Parathyroid adenoma (tissue), 2 donors: ENCODE measurements around the gene BCKDHB.

Source experiments
- H2AFZ ChIP-seq: fragments of 300-600 bp; sonication (generic); one replicate; pipeline ENCODE4 v1.7.0; 2017; ENCODE audit warnings: antibody characterized with exemption, mild to moderate bottlenecking
- H3K27ac ChIP-seq: fragments of 300-600 bp; sonication (generic); one replicate; pipeline ENCODE4 v1.7.0; 2017
- H3K27me3 ChIP-seq: fragments of 300-600 bp; sonication (generic); one replicate; pipeline ENCODE4 v1.7.0; 2017; ENCODE audit warnings: low read length; ENCODE audit not compliant: control insufficient read depth, insufficient read depth
- H3K36me3 ChIP-seq: fragments of 300-600 bp; sonication (generic); one replicate; pipeline ENCODE4 v1.7.0; 2017; ENCODE audit warnings: low read length; ENCODE audit not compliant: control insufficient read depth, insufficient read depth
- H3K4me1 ChIP-seq: fragments of 300-600 bp; sonication (generic); one replicate; pipeline ENCODE4 v1.7.0; 2017; ENCODE audit warnings: control low read depth
- H3K4me2 ChIP-seq: fragments of 300-600 bp; sonication (generic); one replicate; pipeline ENCODE4 v1.7.0; 2017; ENCODE audit warnings: low read length
- H3K4me3 ChIP-seq: fragments of 300-600 bp; sonication (generic); one replicate; pipeline ENCODE4 v1.7.0; 2017; ENCODE audit warnings: low read depth, low read length
- H3K79me2 ChIP-seq: fragments of 300-600 bp; sonication (generic); one replicate; pipeline ENCODE4 v1.7.0; 2017; ENCODE audit warnings: control low read depth
- H3K9ac ChIP-seq: fragments of 300-600 bp; sonication (generic); one replicate; pipeline ENCODE4 v1.7.0; 2017; ENCODE audit warnings: mild to moderate bottlenecking
- H3K9me3 ChIP-seq: fragments of 300-600 bp; sonication (generic); one replicate; pipeline ENCODE4 v1.7.0; 2017; ENCODE audit warnings: low read length; ENCODE audit not compliant: control insufficient read depth
- CTCF ChIP-seq: fragments of 300-600 bp; sonication (generic); IDR thresholded peaks from one replicate; pipeline ENCODE4 v1.7.0; 2017; ENCODE audit warnings: antibody characterized with exemption, mild to moderate bottlenecking
- donor health status: primary hyperparathyroidism.

BCKDHB gene

GRCh38 chr6:80250391-80250997, 144.0 kb downstream of the BCKDHB start:
- Histone ChIP-seq H3K79me2 (no peaks in the 10 kb centered on the region), H3K4me2 (no peak overlapping the region), H3K9me3 (no peaks in the 10 kb centered on the region), H3K36me3 (no peaks in the 10 kb centered on the region), H3K27me3 (no peaks in the 10 kb centered on the region), H3K9ac (no peak overlapping the region), H3K27ac (no peak overlapping the region), H3K4me3 (no peak overlapping the region), H2AFZ (no peak overlapping the region), H3K4me1 (no peaks in the 10 kb centered on the region)
- no peak for TF ChIP-seq CTCF

- H3K36me3 ChIP-seq: no peaks in the 10 kb centered on the region
- TF ChIP-seq CTCF: no peak
- no peak overlapping the region for H3K4me2 ChIP-seq
- no peaks in the 10 kb centered on the region for H3K9me3 ChIP-seq
- no peak overlapping the region for H3K4me3 ChIP-seq
- H3K79me2 ChIP-seq: no peaks in the 10 kb centered on the region
- H3K27me3 ChIP-seq: no peaks in the 10 kb centered on the region
- no peak overlapping the region for H3K27ac ChIP-seq
- no peak overlapping the region for H2AFZ ChIP-seq
- H3K4me1 ChIP-seq: no peaks in the 10 kb centered on the region
- H3K9ac ChIP-seq: no peak overlapping the region
These were observed 144.8 kb downstream of the BCKDHB start for GRCh38 chr6:80251321-80251720.

- no peak overlapping the region for H3K27ac ChIP-seq
These were observed 148.2 kb downstream of the BCKDHB start for GRCh38 chr6:80254716-80255115.

GRCh38 chr6:80256691-80257090, 150.2 kb downstream of the BCKDHB start:
- no peaks in the 10 kb centered on the region for H3K27me3 ChIP-seq
- H3K36me3 ChIP-seq: no peaks in the 10 kb centered on the region
- H3K27ac ChIP-seq: no peak overlapping the region
- H3K9me3 ChIP-seq: no peaks in the 10 kb centered on the region
- no peak overlapping the region for H3K4me2 ChIP-seq
- TF ChIP-seq CTCF: no peak
- no peak overlapping the region for H3K9ac ChIP-seq
- H3K4me3 ChIP-seq: no peak overlapping the region
- H2AFZ ChIP-seq: no peak overlapping the region
- H3K4me1 ChIP-seq: no peaks in the 10 kb centered on the region
- H3K79me2 ChIP-seq: no peaks in the 10 kb centered on the region

More at GRCh38 chr6:80254716-80255115, 148.2 kb downstream of the BCKDHB start:
- no peaks in the 10 kb centered on the region for H3K27me3 ChIP-seq
- no peak for TF ChIP-seq CTCF
- no peak overlapping the region for H3K9ac ChIP-seq
- H3K79me2 ChIP-seq: no peaks in the 10 kb centered on the region
- no peaks in the 10 kb centered on the region for H3K36me3 ChIP-seq
- H2AFZ ChIP-seq: no peak overlapping the region
- no peak overlapping the region for H3K4me3 ChIP-seq
- H3K4me2 ChIP-seq: no peak overlapping the region
- H3K4me1 ChIP-seq: no peaks in the 10 kb centered on the region
- no peaks in the 10 kb centered on the region for H3K9me3 ChIP-seq

GRCh38 chr6:80259118-80259517, 152.6 kb downstream of the BCKDHB start:
- no peaks in the 10 kb centered on the region for H3K9me3 ChIP-seq
- no peak overlapping the region for H3K27ac ChIP-seq
- no peaks in the 10 kb centered on the region for H3K4me1 ChIP-seq
- peak overlapping the region; percentile 8 for H2AFZ ChIP-seq
- H3K36me3 ChIP-seq: no peaks in the 10 kb centered on the region
- H3K4me3 ChIP-seq: no peak overlapping the region
- TF ChIP-seq CTCF: no peak
- no peaks in the 10 kb centered on the region for H3K27me3 ChIP-seq
- no peak overlapping the region for H3K4me2 ChIP-seq
- H3K9ac ChIP-seq: no peak overlapping the region
- H3K79me2 ChIP-seq: no peaks in the 10 kb centered on the region
